WERI-Rb-1 (cell line): ENCODE data around the gene FRMD8.
"Not testable (repeated sequence)": the region's sequence is repeated elsewhere in the genome, so short reads cannot be mapped to it uniquely, and the experiment has no call there.

Experiments
- DNase-seq: peaks from one replicate; pipeline ENCODE4 v3.0.0-alpha.2; 2020
- H3K27ac ChIP-seq: fragments of 250-450 bp; sonication (Bioruptor Pico); 2 replicates; pipeline ENCODE4 v1.5.1; 2020; ENCODE audit warnings: mild to moderate bottlenecking, moderate library complexity
- H3K27me3 ChIP-seq: fragments of 250-450 bp; sonication (Bioruptor Pico); 2 replicates; pipeline ENCODE4 v1.5.1; 2021; ENCODE audit warnings: mild to moderate bottlenecking, low read depth, moderate library complexity; ENCODE audit not compliant: insufficient read depth, severe bottlenecking
- H3K36me3 ChIP-seq: fragments of 250-450 bp; sonication (Bioruptor Pico); 2 replicates; pipeline ENCODE4 v1.5.1; 2020; ENCODE audit warnings: mild to moderate bottlenecking, moderate library complexity
- H3K4me3 ChIP-seq: 2 replicates; pipeline ENCODE4 v1.5.1; 2011; ENCODE audit warnings: low read depth, mild to moderate bottlenecking, control low read depth, low read length
- H3K9me3 ChIP-seq: fragments of 250-450 bp; sonication (Bioruptor Pico); 2 replicates; pipeline ENCODE4 v1.5.1; 2021; ENCODE audit warnings: mild to moderate bottlenecking, moderate library complexity; ENCODE audit not compliant: severe bottlenecking
- TF ChIP-seq, protein P1 (sequence below): IDR thresholded peaks from 2 replicates; pipeline ENCODE4 v1.5.1; 2011; ENCODE audit warnings: low read depth, mild to moderate bottlenecking, control low read depth, inconsistent platforms, low read length

The FRMD8 gene

DNA sequence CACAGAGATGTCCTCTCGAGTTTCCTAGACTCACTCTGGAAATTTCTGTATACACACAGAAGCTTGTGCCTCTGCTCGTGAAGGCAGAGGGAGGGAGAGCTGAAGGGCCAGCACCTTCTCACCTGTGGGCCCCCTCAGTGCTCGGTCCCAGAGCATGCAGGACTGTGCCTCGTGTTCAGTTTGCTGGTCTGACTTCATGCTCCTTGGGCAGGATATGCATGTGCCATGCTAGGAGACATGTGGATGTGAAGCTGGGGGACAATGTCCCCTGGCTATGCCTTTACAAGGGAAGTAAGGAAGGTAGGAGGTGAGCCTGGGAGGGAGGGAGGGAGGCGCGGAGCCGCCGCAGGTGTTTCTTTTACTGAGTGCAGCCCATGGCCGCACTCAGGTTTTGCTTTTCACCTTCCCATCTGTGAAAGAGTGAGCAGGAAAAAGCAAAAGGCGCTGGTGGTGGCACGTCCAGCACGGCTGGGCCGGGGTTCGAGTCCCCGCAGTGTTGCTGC is 58.7 kb downstream of the FRMD8 start:
- H3K27ac ChIP-seq = no peak overlapping the region
- peaks cover 2% of the 10 kb centered on the region for H3K9me3 ChIP-seq
- TF ChIP-seq, protein P1, sequence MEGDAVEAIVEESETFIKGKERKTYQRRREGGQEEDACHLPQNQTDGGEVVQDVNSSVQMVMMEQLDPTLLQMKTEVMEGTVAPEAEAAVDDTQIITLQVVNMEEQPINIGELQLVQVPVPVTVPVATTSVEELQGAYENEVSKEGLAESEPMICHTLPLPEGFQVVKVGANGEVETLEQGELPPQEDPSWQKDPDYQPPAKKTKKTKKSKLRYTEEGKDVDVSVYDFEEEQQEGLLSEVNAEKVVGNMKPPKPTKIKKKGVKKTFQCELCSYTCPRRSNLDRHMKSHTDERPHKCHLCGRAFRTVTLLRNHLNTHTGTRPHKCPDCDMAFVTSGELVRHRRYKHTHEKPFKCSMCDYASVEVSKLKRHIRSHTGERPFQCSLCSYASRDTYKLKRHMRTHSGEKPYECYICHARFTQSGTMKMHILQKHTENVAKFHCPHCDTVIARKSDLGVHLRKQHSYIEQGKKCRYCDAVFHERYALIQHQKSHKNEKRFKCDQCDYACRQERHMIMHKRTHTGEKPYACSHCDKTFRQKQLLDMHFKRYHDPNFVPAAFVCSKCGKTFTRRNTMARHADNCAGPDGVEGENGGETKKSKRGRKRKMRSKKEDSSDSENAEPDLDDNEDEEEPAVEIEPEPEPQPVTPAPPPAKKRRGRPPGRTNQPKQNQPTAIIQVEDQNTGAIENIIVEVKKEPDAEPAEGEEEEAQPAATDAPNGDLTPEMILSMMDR = no peak
- no peak for DNase-seq
- H3K36me3 ChIP-seq = no peaks in the 10 kb centered on the region
- no peak overlapping the region for H3K4me3 ChIP-seq
- no peaks in the 10 kb centered on the region for H3K27me3 ChIP-seq

DNA sequence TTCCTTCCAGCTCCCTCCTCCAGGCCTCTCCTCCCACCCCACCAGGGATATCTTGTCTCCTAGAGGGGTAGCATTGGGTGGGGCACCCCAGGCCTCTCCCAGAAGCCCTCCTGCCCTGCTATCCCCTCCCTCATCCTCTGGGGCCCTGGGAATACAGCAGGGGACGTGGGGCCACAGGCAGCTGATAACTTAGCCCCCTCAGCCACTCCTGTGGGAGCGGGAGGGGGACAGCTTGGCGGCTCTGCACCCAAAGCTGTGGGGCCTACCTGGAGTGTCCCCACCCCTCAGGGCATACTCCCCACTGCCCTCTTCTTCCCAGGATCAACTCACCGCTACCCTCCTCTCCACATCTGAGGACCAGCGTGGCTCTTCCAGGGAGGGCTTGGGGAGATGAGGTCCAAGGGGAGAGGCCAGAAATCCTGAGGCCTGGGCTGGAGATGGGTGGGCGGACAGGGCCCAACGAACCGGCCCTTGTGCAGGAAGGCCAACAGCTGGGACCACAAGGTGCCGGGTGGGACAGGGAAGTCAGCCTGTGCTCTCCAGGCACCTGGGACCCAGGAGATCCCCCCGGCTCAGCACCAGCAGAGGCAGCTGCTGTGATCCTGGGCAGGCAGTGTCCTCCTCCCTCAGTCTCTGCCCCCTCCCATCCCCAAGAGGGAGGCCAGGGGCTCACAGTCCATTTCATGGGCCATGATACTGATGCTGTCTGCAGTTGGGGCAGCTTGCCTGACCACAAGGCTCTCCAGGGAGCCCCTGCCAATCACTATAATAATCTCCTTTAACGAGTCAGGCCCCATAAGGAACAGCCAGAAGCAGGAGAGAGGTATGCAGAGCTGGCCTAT is 59.4 kb downstream of the FRMD8 start:
- TF ChIP-seq, protein P1 = no peak
- no peak for DNase-seq
- Histone ChIP-seq H3K27ac (no peak overlapping the region), H3K9me3 (peaks cover 5% of the 10 kb centered on the region), H3K27me3 (no peaks in the 10 kb centered on the region), H3K4me3 (no peak overlapping the region), H3K36me3 (no peaks in the 10 kb centered on the region)

GRCh38 chr11:65446446-65447277 is 60.2 kb downstream of the FRMD8 start:
- Histone ChIP-seq H3K36me3 (no peaks in the 10 kb centered on the region), H3K4me3 (no peak overlapping the region), H3K27me3 (no peaks in the 10 kb centered on the region), H3K9me3 (peaks cover 5% of the 10 kb centered on the region), H3K27ac (no peak overlapping the region)
- TF ChIP-seq, protein P1 = no peak
- DNase-seq = no peak

DNA sequence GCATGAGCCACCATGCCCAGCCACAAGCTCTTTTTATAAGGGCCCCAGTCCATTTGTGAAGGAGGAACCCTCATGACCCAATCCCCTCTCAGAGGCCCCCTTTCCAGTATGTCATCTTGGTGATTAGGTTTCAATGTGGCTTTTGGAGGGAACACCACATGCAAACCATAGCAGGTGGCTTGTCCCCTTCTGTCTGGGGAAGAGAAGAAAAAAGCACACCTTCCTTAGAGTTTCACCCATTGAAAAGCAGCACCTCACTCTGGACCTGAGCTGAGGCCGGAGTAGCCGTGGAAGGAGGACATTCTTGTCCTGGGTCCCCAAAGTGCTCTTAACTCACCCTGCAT is 61.6 kb downstream of the FRMD8 start:
- Histone ChIP-seq H3K36me3 (no peaks in the 10 kb centered on the region), H3K27ac (no peak overlapping the region), H3K4me3 (no peak overlapping the region), H3K27me3 (no peaks in the 10 kb centered on the region), H3K9me3 (peaks cover 5% of the 10 kb centered on the region)
- TF ChIP-seq, protein P1 = no peak
- no peak for DNase-seq

DNA sequence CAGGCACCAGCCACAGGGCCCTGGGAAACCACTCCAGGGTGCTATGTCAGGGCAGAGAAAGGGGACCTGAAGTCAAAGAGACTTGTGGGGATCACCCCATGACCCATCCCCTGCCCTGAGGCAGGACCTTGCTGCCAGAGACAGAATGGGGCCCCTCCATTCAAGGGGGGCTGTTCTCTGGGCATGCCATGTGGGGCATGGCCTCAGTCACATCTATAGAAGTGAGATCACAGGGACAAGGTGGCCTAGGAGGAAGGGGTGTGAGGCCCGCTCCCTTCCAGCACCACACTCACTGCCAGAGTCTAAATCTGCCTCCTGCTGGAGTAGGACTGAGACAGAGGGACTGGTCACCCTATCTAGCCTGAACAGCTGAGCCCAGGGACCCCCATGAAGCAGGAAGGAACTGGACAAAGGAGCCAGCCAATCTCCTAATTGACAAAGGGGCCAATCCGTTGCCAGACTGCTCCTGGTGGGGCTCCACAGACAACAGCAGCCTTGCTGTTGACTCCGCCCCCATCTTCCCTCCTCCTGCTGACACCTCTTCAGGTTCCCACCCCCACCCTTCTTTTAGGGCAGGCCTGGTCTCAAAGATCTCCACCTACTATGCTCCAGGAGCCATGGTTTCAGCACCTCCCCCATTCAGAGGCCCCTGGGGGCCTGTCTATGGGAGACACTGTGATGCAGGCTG is 62.1 kb downstream of the FRMD8 start:
- H3K9me3 ChIP-seq = peaks cover 5% of the 10 kb centered on the region
- TF ChIP-seq, protein P1 = no peak
- no peak overlapping the region for H3K4me3 ChIP-seq
- H3K36me3 ChIP-seq = no peaks in the 10 kb centered on the region
- no peak for DNase-seq
- no peaks in the 10 kb centered on the region for H3K27me3 ChIP-seq
- H3K27ac ChIP-seq = no peak overlapping the region

- not testable (repeated sequence) for H3K9me3 ChIP-seq, H3K36me3 ChIP-seq, H3K4me3 ChIP-seq, DNase-seq, H3K27me3 ChIP-seq, H3K27ac ChIP-seq
These were observed 64.9 kb downstream of the FRMD8 start for GRCh38 chr11:65451301-65451700.

DNA sequence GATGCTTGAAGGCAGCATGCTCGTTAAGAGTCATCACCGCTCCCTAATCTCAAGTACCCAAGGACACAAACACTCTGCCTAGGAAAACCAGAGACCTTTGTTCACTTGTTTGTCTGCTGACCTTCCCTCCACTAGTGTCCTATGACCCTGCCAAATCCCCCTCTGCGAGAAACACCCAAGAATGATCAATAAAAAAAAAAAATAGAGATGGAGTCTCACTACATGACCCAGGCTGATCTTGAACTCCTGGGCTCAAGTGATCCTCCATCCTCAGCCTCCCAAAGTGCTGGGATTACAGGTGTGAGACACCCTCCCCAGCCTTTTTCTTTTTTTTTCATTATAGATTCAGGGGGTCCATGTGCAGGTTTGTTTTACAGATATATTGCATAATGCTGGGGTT is 65.8 kb downstream of the FRMD8 start:
- DNase-seq, H3K4me3 ChIP-seq: not testable (repeated sequence)

More for the DNA sequence above, 65.8 kb downstream of the FRMD8 start:
- H3K36me3 ChIP-seq, H3K9me3 ChIP-seq, H3K27me3 ChIP-seq, H3K27ac ChIP-seq: not testable (repeated sequence)
